HUES6 (cell line): Measurements from ENCODE around the gene POLR3E.

Experiments used
- H3K27ac ChIP-seq: 2 replicates; pipeline ENCODE4 v1.7.0; 2013; ENCODE audit warnings: low read depth, mild to moderate bottlenecking, low read length, inconsistent platforms
- H3K27me3 ChIP-seq: 2 replicates; pipeline ENCODE4 v1.6.1; 2013; ENCODE audit warnings: low read length; ENCODE audit not compliant: control insufficient read depth, insufficient read depth
- H3K36me3 ChIP-seq: 2 replicates; pipeline ENCODE4 v1.6.1; 2013; ENCODE audit warnings: low read length; ENCODE audit not compliant: control insufficient read depth, insufficient read depth
- H3K4me1 ChIP-seq: 2 replicates; pipeline ENCODE4 v1.6.1; 2013; ENCODE audit warnings: low read length; ENCODE audit not compliant: control insufficient read depth, insufficient read depth
- H3K4me3 ChIP-seq: 2 replicates; pipeline ENCODE4 v1.5.1; 2013; ENCODE audit warnings: low read depth, low read length
- H3K9ac ChIP-seq: one replicate; pipeline ENCODE4 v1.6.1; 2013; ENCODE audit warnings: mild to moderate bottlenecking, low read length
- H3K9me3 ChIP-seq: 2 replicates; pipeline ENCODE4 v1.6.1; 2013; ENCODE audit warnings: low read depth, low read length; ENCODE audit not compliant: control insufficient read depth, insufficient read depth

The POLR3E gene, protein sequence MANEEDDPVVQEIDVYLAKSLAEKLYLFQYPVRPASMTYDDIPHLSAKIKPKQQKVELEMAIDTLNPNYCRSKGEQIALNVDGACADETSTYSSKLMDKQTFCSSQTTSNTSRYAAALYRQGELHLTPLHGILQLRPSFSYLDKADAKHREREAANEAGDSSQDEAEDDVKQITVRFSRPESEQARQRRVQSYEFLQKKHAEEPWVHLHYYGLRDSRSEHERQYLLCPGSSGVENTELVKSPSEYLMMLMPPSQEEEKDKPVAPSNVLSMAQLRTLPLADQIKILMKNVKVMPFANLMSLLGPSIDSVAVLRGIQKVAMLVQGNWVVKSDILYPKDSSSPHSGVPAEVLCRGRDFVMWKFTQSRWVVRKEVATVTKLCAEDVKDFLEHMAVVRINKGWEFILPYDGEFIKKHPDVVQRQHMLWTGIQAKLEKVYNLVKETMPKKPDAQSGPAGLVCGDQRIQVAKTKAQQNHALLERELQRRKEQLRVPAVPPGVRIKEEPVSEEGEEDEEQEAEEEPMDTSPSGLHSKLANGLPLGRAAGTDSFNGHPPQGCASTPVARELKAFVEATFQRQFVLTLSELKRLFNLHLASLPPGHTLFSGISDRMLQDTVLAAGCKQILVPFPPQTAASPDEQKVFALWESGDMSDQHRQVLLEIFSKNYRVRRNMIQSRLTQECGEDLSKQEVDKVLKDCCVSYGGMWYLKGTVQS

DNA sequence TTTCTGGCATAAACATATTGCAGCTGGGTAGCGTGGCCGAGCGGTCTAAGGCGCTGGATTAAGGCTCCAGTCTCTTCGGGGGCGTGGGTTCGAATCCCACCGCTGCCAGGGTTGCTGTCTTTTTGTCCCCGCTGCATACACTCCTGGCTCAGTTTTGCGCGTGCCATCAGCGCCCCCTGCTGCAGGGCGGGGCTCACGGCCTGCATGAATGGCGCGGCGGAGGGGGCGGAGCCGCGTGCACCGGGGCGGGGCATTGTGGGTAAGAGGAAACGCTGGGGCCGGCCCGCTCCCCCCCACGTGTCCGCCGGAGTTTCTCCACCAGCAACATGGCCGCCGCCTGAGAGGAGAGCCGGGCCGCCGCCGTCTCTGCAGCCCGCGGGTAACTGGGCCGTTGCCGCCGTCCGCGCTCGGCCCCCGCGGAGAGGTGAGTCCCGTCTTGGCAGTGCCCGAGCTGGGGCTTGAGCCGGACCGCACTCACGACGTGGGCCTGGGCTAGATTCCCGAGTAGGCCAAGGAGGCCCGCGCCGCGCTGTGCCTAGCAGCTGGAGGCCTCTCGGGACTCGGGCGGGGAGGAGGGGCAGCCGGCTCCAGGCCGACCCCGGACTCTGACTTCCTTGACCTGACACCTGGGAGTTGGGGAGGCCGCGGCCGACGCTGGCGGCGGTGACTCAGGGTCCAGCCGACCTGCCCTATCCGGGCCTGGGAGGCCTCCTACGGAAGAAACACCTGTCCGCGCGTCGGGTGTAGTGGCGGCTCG, at the start of gene POLR3E:
TSS of gene POLR3E (plus strand) at position 296 of the 757 bp plus-strand sequence. CDS start 5,560 bp downstream, outside the sequence.
- no peaks in the 10 kb centered on the region for H3K27me3 ChIP-seq
- peak within 1 kb of the TSS; percentile 90 for H3K27ac ChIP-seq
- H3K4me1 ChIP-seq = 0 out of 2 replicates have a peak, but pooled peaks cover 4% of the 10 kb centered on the region
- H3K9ac ChIP-seq = peak within 1 kb of the TSS; percentile 92
- H3K36me3 ChIP-seq = peaks cover 8% of the 10 kb centered on the region
- no peaks in the 10 kb centered on the region for H3K9me3 ChIP-seq
- H3K4me3 ChIP-seq = peak within 1 kb of the TSS; percentile 88

DNA sequence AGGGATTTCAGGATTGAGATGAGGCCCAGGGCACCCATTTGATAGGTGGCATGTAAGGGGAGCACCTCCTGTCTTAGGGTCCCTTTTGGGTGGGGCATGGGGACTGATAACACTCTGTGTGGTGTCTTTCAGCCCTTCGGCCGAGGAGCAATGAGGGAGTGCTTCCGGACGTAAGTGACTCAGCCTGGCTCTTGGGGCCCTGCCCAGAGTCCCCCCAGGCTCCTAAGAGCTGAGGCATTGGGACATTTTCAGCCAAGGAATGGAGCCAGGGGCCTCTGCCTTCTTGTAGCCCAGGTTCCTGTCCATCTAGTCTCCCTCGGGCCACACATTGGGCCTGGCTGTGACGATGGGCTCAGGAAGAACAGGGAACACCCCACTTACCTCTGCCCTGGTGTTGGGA, 46.7 kb upstream of the POLR3E start:
- H3K27me3 ChIP-seq = no peaks in the 10 kb centered on the region
- H3K4me3 ChIP-seq = no peak overlapping the region
- H3K27ac ChIP-seq = no peak overlapping the region
- H3K9ac ChIP-seq = no peak overlapping the region
- H3K9me3 ChIP-seq = peaks cover 6% of the 10 kb centered on the region
- no peaks in the 10 kb centered on the region for H3K4me1 ChIP-seq
- peaks cover 47% of the 10 kb centered on the region for H3K36me3 ChIP-seq

DNA sequence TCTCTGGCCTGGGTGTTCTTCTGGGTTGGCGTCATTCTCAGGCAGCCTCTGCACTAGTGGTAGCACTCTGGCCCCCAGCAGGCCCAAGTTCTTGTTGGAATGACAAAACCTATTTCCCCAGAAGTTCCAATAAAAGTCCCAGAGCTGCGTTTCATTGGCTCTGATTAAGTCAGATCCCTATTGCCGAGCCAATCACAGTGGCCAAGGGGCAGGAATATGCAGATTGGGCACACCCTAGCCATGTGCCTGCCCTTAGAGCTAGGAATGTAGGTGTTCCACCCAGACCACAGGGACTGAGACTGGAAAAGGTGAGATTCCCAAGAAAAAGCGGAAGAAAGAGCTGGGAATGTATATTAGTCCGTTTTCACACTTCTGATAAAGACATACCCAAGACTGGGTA, 44.9 kb upstream of the POLR3E start:
- Histone ChIP-seq H3K9ac (no peak overlapping the region), H3K36me3 (peaks cover 52% of the 10 kb centered on the region), H3K27ac (no peak overlapping the region), H3K4me1 (no peaks in the 10 kb centered on the region), H3K27me3 (no peaks in the 10 kb centered on the region), H3K4me3 (no peak overlapping the region), H3K9me3 (peaks cover 6% of the 10 kb centered on the region)

DNA sequence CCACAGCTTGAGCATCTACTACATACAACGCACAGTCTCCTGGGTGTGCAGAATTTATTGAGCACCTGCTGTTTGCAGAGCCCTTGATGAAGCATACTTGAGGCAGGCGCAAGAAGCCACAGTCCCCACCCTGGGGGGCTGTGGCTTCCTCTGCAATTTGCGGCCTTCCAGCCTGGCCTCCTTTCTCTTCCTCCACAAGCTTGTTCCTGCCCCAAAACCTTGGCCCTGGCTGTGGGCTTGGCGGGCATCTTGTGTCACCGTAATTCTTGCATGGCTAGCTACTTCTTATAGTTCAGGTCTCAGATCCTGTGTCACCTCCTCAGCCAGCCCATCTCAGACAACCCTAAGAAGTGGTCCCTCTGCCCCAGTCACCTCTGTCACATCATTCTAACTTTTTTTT, 43.9 kb upstream of the POLR3E start:
- H3K9me3 ChIP-seq = peaks cover 6% of the 10 kb centered on the region
- no peak overlapping the region for H3K4me3 ChIP-seq
- no peak overlapping the region for H3K27ac ChIP-seq
- H3K9ac ChIP-seq = no peak overlapping the region
- no peaks in the 10 kb centered on the region for H3K27me3 ChIP-seq
- peaks cover 61% of the 10 kb centered on the region for H3K36me3 ChIP-seq
- H3K4me1 ChIP-seq = no peaks in the 10 kb centered on the region

DNA sequence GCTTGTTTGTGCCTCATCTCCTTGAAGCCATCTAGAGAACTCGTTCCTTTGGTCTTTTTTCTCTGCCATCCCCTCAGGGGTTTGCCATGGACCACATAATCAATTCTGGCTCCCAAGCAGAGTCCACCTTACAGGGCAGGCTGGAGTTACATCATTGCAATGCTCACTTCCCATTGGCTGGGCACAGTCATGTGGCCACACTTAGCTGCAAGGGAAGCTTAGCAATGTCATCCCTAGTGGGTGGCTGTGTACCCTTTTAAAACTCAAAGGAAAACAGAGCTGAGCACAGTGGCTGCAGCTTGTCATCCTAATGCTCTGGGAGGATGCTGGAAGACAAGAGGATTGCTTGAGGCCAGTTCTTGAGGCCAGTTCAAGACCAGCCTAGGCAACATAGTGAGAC, 41.9 kb upstream of the POLR3E start:
- no peak overlapping the region for H3K4me3 ChIP-seq
- H3K9ac ChIP-seq = no peak overlapping the region
- H3K4me1 ChIP-seq = no peaks in the 10 kb centered on the region
- H3K9me3 ChIP-seq = peaks cover 6% of the 10 kb centered on the region
- H3K27ac ChIP-seq = no peak overlapping the region
- no peaks in the 10 kb centered on the region for H3K27me3 ChIP-seq
- H3K36me3 ChIP-seq = peaks cover 75% of the 10 kb centered on the region

DNA sequence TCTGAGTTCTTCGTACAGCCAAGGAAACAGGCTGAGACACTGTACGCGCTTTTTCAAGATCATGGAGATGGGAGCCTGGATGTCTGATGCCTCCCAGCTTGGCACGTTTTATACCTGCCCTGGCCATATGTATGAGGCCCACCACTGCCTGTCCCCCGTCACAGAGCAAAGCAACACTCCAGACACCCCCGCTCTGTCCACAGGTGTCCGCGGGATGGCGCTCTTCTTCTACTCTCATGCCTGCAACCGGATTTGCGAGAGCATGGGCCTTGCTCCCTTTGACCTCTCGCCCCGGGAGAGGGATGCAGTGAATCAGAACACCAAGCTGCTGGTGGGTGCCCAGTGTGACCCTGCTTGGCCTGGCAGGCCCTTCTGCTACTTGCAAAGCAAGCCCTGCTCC, 39.8 kb upstream of the POLR3E start:
- peaks cover 65% of the 10 kb centered on the region for H3K36me3 ChIP-seq
- no peak overlapping the region for H3K4me3 ChIP-seq
- H3K9ac ChIP-seq = no peak overlapping the region
- H3K4me1 ChIP-seq = no peaks in the 10 kb centered on the region
- no peaks in the 10 kb centered on the region for H3K27me3 ChIP-seq
- H3K9me3 ChIP-seq = peaks cover 9% of the 10 kb centered on the region
- H3K27ac ChIP-seq = no peak overlapping the region

DNA sequence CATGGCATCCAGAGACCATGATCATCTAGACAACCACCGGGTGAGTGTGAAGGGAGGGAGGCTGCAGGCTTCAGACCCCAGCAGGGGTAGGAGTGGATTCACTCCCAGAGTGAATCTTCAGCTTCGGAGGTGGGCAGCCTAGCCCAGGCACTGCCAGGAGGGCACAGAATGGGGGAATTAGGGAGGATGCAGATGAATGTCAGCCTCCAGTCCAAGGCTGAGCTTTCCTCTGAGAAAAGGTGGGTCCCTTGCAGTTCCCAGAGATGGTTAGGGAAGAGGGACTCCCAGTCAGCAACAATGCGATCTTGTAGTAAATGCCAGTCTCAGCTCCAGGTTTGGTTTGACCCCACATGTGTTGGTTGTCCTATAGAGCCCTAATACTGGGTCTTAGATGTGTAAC, 36.7 kb upstream of the POLR3E start:
- H3K36me3 ChIP-seq = peaks cover 54% of the 10 kb centered on the region
- H3K27me3 ChIP-seq = no peaks in the 10 kb centered on the region

DNA sequence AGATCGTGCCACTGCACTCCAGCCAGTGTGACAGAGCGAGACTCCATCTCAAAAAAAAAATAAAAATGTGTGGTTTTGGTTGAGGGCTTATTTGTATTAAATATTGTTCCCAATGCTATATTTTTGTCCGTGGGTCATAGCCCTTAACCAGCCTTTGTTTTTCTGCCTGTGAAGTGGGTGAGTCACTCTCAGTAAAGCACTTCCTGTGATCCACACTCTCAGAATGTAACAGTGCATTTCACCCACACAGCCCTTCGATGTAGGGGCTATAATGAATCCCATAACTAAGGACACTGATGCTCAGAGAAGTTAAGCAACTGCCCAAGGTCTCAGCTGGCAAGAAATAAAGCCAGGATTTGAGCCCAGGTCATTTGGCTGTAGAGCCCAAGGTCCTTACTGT, 34.7 kb upstream of the POLR3E start:
- H3K4me1 ChIP-seq = no peaks in the 10 kb centered on the region
- H3K27ac ChIP-seq = no peak overlapping the region
- H3K36me3 ChIP-seq = peaks cover 50% of the 10 kb centered on the region
- no peak overlapping the region for H3K4me3 ChIP-seq
- H3K27me3 ChIP-seq = no peaks in the 10 kb centered on the region
- H3K9ac ChIP-seq = no peak overlapping the region
- H3K9me3 ChIP-seq = peaks cover 3% of the 10 kb centered on the region; the same call in 1 of the 2 replicates

More for the DNA sequence above, 36.7 kb upstream of the POLR3E start:
- H3K4me1 ChIP-seq = no peaks in the 10 kb centered on the region
- H3K27ac ChIP-seq = no peak overlapping the region
- H3K4me3 ChIP-seq = no peak overlapping the region
- peaks cover 3% of the 10 kb centered on the region; the same call in 1 of the 2 replicates for H3K9me3 ChIP-seq
- H3K9ac ChIP-seq = no peak overlapping the region

DNA sequence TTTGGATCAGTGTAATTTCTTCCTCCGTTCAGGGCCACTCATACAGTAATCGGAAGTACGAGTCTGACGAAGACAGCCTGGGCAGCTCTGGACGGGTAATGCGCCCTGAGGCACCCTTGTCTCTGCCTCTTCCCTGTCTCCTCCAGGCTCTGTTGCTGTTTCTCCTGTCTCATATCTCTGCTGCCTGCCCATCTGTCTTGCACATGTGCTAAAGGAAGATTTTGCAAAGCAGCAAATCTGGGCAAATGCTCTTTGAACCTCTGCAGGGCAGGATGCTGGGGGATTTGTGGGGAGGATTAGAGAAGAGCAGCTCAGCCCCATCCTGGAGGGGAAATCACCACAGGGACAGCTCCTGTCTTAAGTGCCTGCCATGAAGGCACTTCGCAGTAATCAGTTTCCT, 32.4 kb upstream of the POLR3E start:
- Histone ChIP-seq H3K9ac (no peak overlapping the region), H3K4me1 (no peaks in the 10 kb centered on the region), H3K4me3 (no peak overlapping the region), H3K9me3 (0 out of 2 replicates have a peak, but pooled peaks cover 3% of the 10 kb centered on the region), H3K36me3 (peaks cover 37% of the 10 kb centered on the region), H3K27me3 (no peaks in the 10 kb centered on the region), H3K27ac (no peak overlapping the region)

DNA sequence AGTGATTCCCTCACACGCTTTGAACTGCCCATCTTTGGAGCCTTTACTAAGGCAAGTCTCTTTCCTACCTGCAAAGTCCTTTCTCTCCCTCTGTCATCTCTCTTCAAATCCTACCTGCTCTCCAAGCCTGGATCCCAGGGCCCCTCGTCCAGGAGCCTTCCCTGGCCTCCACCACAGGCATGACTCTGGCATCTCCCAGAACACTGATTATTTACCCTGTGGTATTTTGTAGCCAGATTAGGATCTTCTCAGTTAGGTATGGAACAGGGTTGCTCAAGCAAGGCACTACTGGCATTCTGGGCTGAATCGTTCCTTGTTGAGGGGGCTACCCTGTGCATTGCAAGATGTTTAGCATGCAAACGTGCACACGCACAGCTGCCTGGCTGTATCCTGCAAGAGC, 31.9 kb upstream of the POLR3E start:
- Histone ChIP-seq H3K27me3 (no peaks in the 10 kb centered on the region), H3K9me3 (0 out of 2 replicates have a peak, but pooled peaks cover 2% of the 10 kb centered on the region), H3K4me1 (no peaks in the 10 kb centered on the region), H3K9ac (no peak overlapping the region), H3K36me3 (peaks cover 35% of the 10 kb centered on the region), H3K27ac (no peak overlapping the region), H3K4me3 (no peak overlapping the region)
